A673 (cell line): ENCODE measurements around the gene SDR42E1. TPM values are rescaled to one million over a fixed set of nuclear protein-coding genes. Genes with fewer than 3 reads are reported as not detected.

Experiments used
- BruUV-seq: library from RNA; stranded (reverse); fragments of 400-500 nt; replicated peaks from 2 replicates; lab custom pipeline; 2021; lab: Mats Ljungman, UMichigan
- CTCF ChIA-PET: fragments of 300-600 bp; sonication (Branson Sonifier 250); formaldehyde crosslinking; loops from one replicate; lab custom pipeline; 2022; ENCODE audit warnings: antibody characterized with exemption; lab: Charles Lee
- POLR2A ChIA-PET: fragments of 300-600 bp; sonication (Branson Sonifier 250); formaldehyde crosslinking; loops from one replicate; lab custom pipeline; 2022; ENCODE audit warnings: antibody characterized with exemption; ENCODE audit not compliant: low non-redundant PET; lab: Charles Lee
- DNase-seq: peaks from one replicate; pipeline ENCODE4 v3.0.0-alpha.2; 2015; ENCODE audit warnings: low spot score
- H3K27ac ChIP-seq: fragments of 200-600 bp; sonication (generic); 2 replicates; pipeline ENCODE4 v1.5.1; 2016; ENCODE audit warnings: mixed run types, low read depth, mild to moderate bottlenecking, mixed read lengths, antibody characterized with exemption, low read length; ENCODE audit not compliant: poor library complexity, severe bottlenecking
- H3K27me3 ChIP-seq: fragments of 200-600 bp; sonication (generic); replicated peaks from 2 replicates; pipeline ENCODE4 v1.6.1; 2017; ENCODE audit warnings: mixed run types, low read depth, mild to moderate bottlenecking, mixed read lengths, antibody characterized with exemption, low read length; ENCODE audit not compliant: insufficient read depth, poor library complexity
- H3K36me3 ChIP-seq: fragments of 200-600 bp; sonication (generic); 2 replicates; pipeline ENCODE4 v1.6.1; 2016; ENCODE audit warnings: mixed run types, mild to moderate bottlenecking, mixed read lengths, antibody characterized with exemption, low read length; ENCODE audit not compliant: insufficient read depth, poor library complexity, severe bottlenecking
- H3K4me1 ChIP-seq: fragments of 200-600 bp; sonication (generic); 2 replicates; pipeline ENCODE4 v1.6.1; 2017; ENCODE audit warnings: mixed run types, mild to moderate bottlenecking, mixed read lengths, antibody characterized with exemption, low read length; ENCODE audit not compliant: insufficient read depth, poor library complexity, severe bottlenecking
- H3K4me3 ChIP-seq: fragments of 200-600 bp; sonication (generic); 2 replicates; pipeline ENCODE4 v1.5.1; 2016; ENCODE audit warnings: low read depth, mixed run types, mild to moderate bottlenecking, mixed read lengths, low read length; ENCODE audit not compliant: poor library complexity, severe bottlenecking
- H3K9me3 ChIP-seq: fragments of 200-600 bp; sonication (generic); 2 replicates; pipeline ENCODE4 v1.6.1; 2016; ENCODE audit warnings: mixed run types, low read depth, mild to moderate bottlenecking, mixed read lengths, antibody characterized with exemption, low read length; ENCODE audit not compliant: poor library complexity, severe bottlenecking
- EZH2 ChIP-seq: fragments of 200-600 bp; sonication (generic); IDR thresholded peaks from 2 replicates; pipeline ENCODE4 v1.6.1; 2017; ENCODE audit warnings: borderline replicate concordance, low read depth, mild to moderate bottlenecking, mixed read lengths, antibody characterized with exemption, low read length; ENCODE audit not compliant: poor library complexity, severe bottlenecking
- intact Hi-C: fragments of 100-400 bp; cut with micrococcal nuclease; formaldehyde crosslinking; loops from one replicate; pipeline ENCODE4 v1.10.0; 2022; ENCODE audit not compliant: unreplicated experiment
- total RNA-seq: library from RNA; stranded (reverse); gene quantifications from 2 replicates; pipeline ENCODE4 v1.2.3, GENCODE V29; 2021
- TF ChIP-seq, protein P1 (sequence below): fragments of 300-800, 200-600 bp; sonication (generic); conservative IDR thresholded peaks from 2 replicates; pipeline ENCODE4 v1.5.1; 2017; ENCODE audit warnings: low read depth, mild to moderate bottlenecking, antibody characterized with exemption, low read length, moderate library complexity, mixed read lengths

Gene SDR42E1
- total RNA-seq, 1 experiment from 2014 or later, result not detected

GRCh38 chr16:82049484-82049883, 38.2 kb upstream of the SDR42E1 start:
- H3K36me3 ChIP-seq, result no peaks in the 10 kb centered on the region
- BruUV-seq, result no TSS peak
- ChIA-PET CTCF (no interaction called here), POLR2A (no interaction called here)
- intact Hi-C loops, result no loop called here
- peaks cover 3% of the 10 kb centered on the region for H3K27me3 ChIP-seq
- peaks cover 10% of the 10 kb centered on the region for H3K4me1 ChIP-seq
- no peak overlapping the region for H3K4me3 ChIP-seq
- no peak for DNase-seq
- TF ChIP-seq EZH2, result no peak
- TF ChIP-seq, protein P1, sequence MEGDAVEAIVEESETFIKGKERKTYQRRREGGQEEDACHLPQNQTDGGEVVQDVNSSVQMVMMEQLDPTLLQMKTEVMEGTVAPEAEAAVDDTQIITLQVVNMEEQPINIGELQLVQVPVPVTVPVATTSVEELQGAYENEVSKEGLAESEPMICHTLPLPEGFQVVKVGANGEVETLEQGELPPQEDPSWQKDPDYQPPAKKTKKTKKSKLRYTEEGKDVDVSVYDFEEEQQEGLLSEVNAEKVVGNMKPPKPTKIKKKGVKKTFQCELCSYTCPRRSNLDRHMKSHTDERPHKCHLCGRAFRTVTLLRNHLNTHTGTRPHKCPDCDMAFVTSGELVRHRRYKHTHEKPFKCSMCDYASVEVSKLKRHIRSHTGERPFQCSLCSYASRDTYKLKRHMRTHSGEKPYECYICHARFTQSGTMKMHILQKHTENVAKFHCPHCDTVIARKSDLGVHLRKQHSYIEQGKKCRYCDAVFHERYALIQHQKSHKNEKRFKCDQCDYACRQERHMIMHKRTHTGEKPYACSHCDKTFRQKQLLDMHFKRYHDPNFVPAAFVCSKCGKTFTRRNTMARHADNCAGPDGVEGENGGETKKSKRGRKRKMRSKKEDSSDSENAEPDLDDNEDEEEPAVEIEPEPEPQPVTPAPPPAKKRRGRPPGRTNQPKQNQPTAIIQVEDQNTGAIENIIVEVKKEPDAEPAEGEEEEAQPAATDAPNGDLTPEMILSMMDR, result no peak
- no peaks in the 10 kb centered on the region for H3K9me3 ChIP-seq
- no peak overlapping the region for H3K27ac ChIP-seq

GRCh38 chr16:82047787-82048186, 36.5 kb upstream of the SDR42E1 start:
- DNase-seq, result no peak
- peaks cover 22% of the 10 kb centered on the region for H3K4me1 ChIP-seq
- BruUV-seq, result no TSS peak
- CTCF ChIA-PET, result no interaction called here
- no peaks in the 10 kb centered on the region for H3K36me3 ChIP-seq
- H3K9me3 ChIP-seq, result no peaks in the 10 kb centered on the region
- no peak overlapping the region for H3K27ac ChIP-seq
- no peak for TF ChIP-seq EZH2
- TF ChIP-seq, protein P1, result no peak
- H3K27me3 ChIP-seq, result peaks cover under 1% of the 10 kb centered on the region
- intact Hi-C loops, result no loop called here
- POLR2A ChIA-PET, result no interaction called here
- H3K4me3 ChIP-seq, result no peak overlapping the region

DNA sequence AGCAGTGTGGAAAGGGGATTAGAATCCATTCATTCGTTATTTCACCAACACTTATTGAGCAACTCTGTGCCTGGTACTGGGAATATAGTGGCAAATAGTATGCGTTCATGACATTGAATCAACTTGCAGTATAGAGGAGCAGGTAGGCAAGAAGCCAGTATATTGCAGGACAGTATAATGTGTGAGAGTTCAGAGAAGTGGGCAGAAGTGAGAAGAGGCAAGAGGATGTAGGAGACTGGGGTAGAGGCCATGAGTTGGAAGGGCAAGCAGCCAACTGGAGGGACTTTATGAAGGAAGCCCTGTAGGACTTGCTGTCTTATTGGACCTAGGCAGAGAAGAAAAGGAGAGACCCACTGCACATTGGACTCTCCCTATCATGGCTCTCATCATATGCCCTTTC, 36.1 kb upstream of the SDR42E1 start:
- Histone ChIP-seq H3K27ac (no peak overlapping the region), H3K9me3 (no peaks in the 10 kb centered on the region), H3K36me3 (no peaks in the 10 kb centered on the region), H3K4me3 (no peak overlapping the region), H3K27me3 (no peaks in the 10 kb centered on the region), H3K4me1 (peaks cover 23% of the 10 kb centered on the region)
- ChIA-PET POLR2A (no interaction called here), CTCF (no interaction called here)
- no TSS peak for BruUV-seq
- no peak for TF ChIP-seq EZH2
- TF ChIP-seq, protein P1, result no peak
- no peak for DNase-seq
- intact Hi-C loops, result no loop called here
